Tibial nerve (tissue), 4 donors: ENCODE data around the gene MAPK1.

Source experiments
- EP300 ChIP-seq, 2 donors: sonication (generic); formaldehyde crosslinking; IDR thresholded peaks; one replicate each; pipeline ENCODE4 v1.6.1; 2017; ENCODE audit warnings: antibody characterized with exemption in 2 of 2, mild to moderate bottlenecking in 1 of 2
- POLR2A ChIP-seq, 2 donors: fragments of 450-650 bp; IDR thresholded peaks; one replicate each; pipeline ENCODE4 v1.6.1; 2017; ENCODE audit warnings: antibody characterized with exemption in 2 of 2, mild to moderate bottlenecking in 2 of 2, moderate library complexity in 2 of 2
- TF ChIP-seq, protein P1 (sequence below), 5 experiments: fragments of 200-600 bp in 3 of 5; fragments of 450-650 bp in 2 of 5; sonication (generic) in 3 of 5; IDR thresholded peaks; one replicate each; pipeline ENCODE4 v1.5.1; 2016 to 2019; ENCODE audit warnings: antibody characterized with exemption in 5 of 5, mild to moderate bottlenecking in 3 of 5, moderate library complexity in 2 of 5

DNA sequence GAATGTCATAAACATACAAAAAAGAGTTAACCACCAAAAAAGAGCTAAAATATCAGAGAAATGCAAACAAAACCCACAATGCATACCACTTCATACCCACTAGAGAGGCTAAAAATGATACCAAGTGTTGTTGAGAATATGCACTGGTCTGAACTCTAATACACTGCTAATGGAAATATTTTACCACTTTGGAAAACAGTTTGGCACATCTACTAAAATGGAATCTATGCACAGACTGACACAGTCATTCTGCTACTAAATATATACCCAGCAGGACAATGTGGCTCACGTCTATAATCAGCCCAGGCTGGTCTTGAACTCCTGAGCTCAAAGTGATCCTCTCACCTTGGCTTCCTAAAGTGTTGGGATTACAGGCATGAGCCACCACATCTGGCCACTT is 18.0 kb downstream of the MAPK1 start:
- TF ChIP-seq, protein P1, sequence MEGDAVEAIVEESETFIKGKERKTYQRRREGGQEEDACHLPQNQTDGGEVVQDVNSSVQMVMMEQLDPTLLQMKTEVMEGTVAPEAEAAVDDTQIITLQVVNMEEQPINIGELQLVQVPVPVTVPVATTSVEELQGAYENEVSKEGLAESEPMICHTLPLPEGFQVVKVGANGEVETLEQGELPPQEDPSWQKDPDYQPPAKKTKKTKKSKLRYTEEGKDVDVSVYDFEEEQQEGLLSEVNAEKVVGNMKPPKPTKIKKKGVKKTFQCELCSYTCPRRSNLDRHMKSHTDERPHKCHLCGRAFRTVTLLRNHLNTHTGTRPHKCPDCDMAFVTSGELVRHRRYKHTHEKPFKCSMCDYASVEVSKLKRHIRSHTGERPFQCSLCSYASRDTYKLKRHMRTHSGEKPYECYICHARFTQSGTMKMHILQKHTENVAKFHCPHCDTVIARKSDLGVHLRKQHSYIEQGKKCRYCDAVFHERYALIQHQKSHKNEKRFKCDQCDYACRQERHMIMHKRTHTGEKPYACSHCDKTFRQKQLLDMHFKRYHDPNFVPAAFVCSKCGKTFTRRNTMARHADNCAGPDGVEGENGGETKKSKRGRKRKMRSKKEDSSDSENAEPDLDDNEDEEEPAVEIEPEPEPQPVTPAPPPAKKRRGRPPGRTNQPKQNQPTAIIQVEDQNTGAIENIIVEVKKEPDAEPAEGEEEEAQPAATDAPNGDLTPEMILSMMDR (IDR thresholded peaks at IDR 0.05), result no peak
- TF ChIP-seq EP300 (IDR thresholded peaks at IDR 0.05), result no peak
- TF ChIP-seq POLR2A (IDR thresholded peaks at IDR 0.05), result no peak
